T-cell (primary cell): ENCODE data around the gene COBL. TPM values are rescaled to one million over a fixed set of nuclear protein-coding genes. Genes with fewer than 3 reads are reported as not detected.

Experiments
- ATAC-seq, 4 experiments: fragments of 200-7000 bp in 3 of 4; fragments of 150-1000 bp in 1 of 4; cut with Tn5 transposase; replicated peaks in 1 of 4; 1 replicate in 3 of 4; 2 replicates in 1 of 4; pipeline ENCODE4 v1.10.0; 2021; ENCODE audit warnings: moderate library complexity in 3 of 4, mild to moderate bottlenecking in 2 of 4, moderate number of reproducible peaks in 1 of 4
- CTCF ChIA-PET, 2 donors: fragments of 300-600 bp; sonication (Branson Sonifier 250); formaldehyde crosslinking; loops; one replicate each; lab custom pipeline; 2022; ENCODE audit warnings: antibody characterized with exemption in 2 of 2; lab: Charles Lee
- POLR2A ChIA-PET, 2 donors: fragments of 300-600 bp; sonication (Branson Sonifier 250); formaldehyde crosslinking; loops; one replicate each; lab custom pipeline; 2022; ENCODE audit warnings: antibody characterized with exemption in 2 of 2; lab: Charles Lee
- DNase-seq, 35 experiments: peaks; one replicate each; pipeline versions ENCODE4 v3.0.0 to v3.0.0-alpha.2; 2013 to 2023
- H3K27ac ChIP-seq: one replicate; pipeline ENCODE4 v1.5.1; 2013; ENCODE audit warnings: low read length
- H3K27me3 ChIP-seq, 2 experiments: replicated peaks in 1 of 2; 1 replicate in 1 of 2; 2 replicates in 1 of 2; pipeline versions ENCODE4 v1.6.1 to v1.7.0; 2013; ENCODE audit warnings: low read length in 1 of 2, mixed read lengths in 1 of 2; ENCODE audit not compliant: control insufficient read depth in 2 of 2, insufficient read depth in 2 of 2; ENCODE audit errors: extremely low read depth in 1 of 2
- H3K36me3 ChIP-seq, 2 donors: 1 replicate in 1 of 2; 2 replicates in 1 of 2; pipeline versions ENCODE4 v1.6.1 to v1.7.0; 2013; ENCODE audit warnings: low read length in 1 of 2; ENCODE audit not compliant: control insufficient read depth in 2 of 2, insufficient read depth in 1 of 2; ENCODE audit errors: extremely low read depth in 1 of 2
- H3K4me1 ChIP-seq, 2 experiments: 1 replicate in 1 of 2; 2 replicates in 1 of 2; pipeline versions ENCODE4 v1.6.1 to v1.7.0; 2013; ENCODE audit warnings: low read length in 2 of 2, mixed read lengths in 1 of 2; ENCODE audit not compliant: insufficient read depth in 2 of 2, control insufficient read depth in 1 of 2; ENCODE audit errors: extremely low read depth in 1 of 2
- H3K4me3 ChIP-seq, 2 donors: 1 replicate in 1 of 2; 2 replicates in 1 of 2; pipeline versions ENCODE4 v1.5.1 to v1.7.0; 2013; ENCODE audit warnings: mild to moderate bottlenecking in 2 of 2, low read length in 1 of 2, moderate library complexity in 1 of 2; ENCODE audit not compliant: control insufficient read depth in 1 of 2; ENCODE audit errors: extremely low read depth in 1 of 2
- H3K9me3 ChIP-seq: 2 replicates; pipeline ENCODE4 v1.7.0; 2013
- H3K27ac Mint-ChIP-seq, 2 donors: one replicate each; pipeline ENCODE4 v1.8.0; 2020 to 2021; ENCODE audit warnings: mild to moderate bottlenecking in 2 of 2, mixed read lengths in 2 of 2
- H3K27me3 Mint-ChIP-seq, 2 donors: one replicate each; pipeline ENCODE4 v1.8.0; 2021 to 2022; ENCODE audit warnings: mixed read lengths in 2 of 2
- H3K36me3 Mint-ChIP-seq: one replicate; pipeline ENCODE4 v1.8.0; 2021; ENCODE audit warnings: mixed read lengths
- H3K4me1 Mint-ChIP-seq, 3 donors: one replicate each; pipeline ENCODE4 v1.8.0; 2020 to 2022; ENCODE audit warnings: mixed read lengths in 3 of 3, mild to moderate bottlenecking in 1 of 3
- H3K4me3 Mint-ChIP-seq, 3 donors: one replicate each; pipeline ENCODE4 v1.8.0; 2020 to 2022; ENCODE audit warnings: mild to moderate bottlenecking in 3 of 3, mixed read lengths in 3 of 3, moderate library complexity in 3 of 3
- H3K9me3 Mint-ChIP-seq, 3 donors: one replicate each; pipeline ENCODE4 v1.8.0; 2020 to 2022; ENCODE audit warnings: mixed read lengths in 3 of 3
- WGBS: methylation state at CpG from one replicate; pipeline ENCODE4 v1.1.5; 2013; ENCODE audit warnings: missing lambda C conversion rate; ENCODE audit not compliant: insufficient coverage; 5-methylcytosine and 5-hydroxymethylcytosine counted together
- total RNA-seq, 35 experiments: library from RNA in 6 of 35; stranded (reverse) in 6 of 35; fragments of 120-200 nt in 1 of 35; gene quantifications; one replicate each; pipeline versions ENCODE4 v1.2.1 to v1.2.4 and lab custom pipeline; 2013 to 2026

COBL gene
- total RNA-seq, 5 donors from 2014 or later (not counting 1 experiment from before 2014, with no cell fraction given): 0.07 to 0.26 (median 0.17) TPM; not detected in 1

DNA sequence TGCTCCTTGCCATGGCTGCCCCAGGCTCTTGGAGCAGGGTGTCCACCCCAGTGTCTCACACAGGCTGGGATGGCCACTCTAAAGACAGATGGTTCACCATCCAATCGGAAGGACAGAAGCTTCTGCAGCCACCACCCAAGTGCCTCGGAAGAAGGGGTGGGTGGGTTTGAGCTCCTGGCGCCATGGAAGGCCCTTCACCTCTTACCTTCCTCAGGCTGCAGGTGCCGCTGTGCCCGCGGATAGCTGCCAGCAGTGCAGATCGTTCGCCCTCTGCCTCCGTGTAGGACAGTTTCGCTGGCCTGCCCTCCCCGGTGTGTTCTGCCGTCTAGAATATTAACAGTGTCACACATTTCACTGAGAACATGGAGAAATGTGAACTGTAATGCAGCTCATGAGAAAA lies 290.3 kb downstream of the COBL start:
- CTCF ChIA-PET: no interaction called here
- POLR2A ChIA-PET: no interaction called here

DNA sequence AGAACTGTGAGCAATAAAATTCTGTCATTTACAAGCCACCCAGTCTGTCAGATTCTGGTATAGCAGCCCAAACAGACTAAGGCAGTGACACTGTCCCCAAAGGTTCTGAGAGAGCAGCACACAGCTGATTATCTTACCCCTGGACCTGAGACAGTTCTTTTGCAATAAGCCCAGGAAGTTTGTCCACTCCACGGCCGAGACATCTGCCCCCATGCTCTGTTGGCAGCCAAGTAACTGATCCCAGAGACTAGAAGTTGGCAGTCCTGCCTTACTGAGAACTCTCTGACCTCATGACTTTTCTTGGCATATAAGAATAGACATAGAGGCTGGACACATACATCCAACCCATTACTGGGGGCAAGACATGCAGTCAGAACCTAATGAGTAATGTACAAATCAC lies 290.9 kb downstream of the COBL start:
- Histone ChIP-seq H3K4me3 (no peak overlapping the region), H3K27me3 (peaks cover 0 to 2% of the 10 kb centered on the region in 2 experiments), H3K36me3 (no peaks in the 10 kb centered on the region), H3K4me1 (no peaks in the 10 kb centered on the region), H3K27ac (no peak overlapping the region), H3K9me3 (no peaks in the 10 kb centered on the region)
- ATAC-seq (no peak), DNase-seq (no peak)
- ChIA-PET POLR2A (no interaction called here), CTCF (no interaction called here)
- no peak overlapping the region for H3K27ac Mint-ChIP-seq
- 70% methylated on average over 2 of the region's 2 CpGs for WGBS
- H3K4me3 Mint-ChIP-seq: no peak overlapping the region
- H3K9me3 Mint-ChIP-seq: no peaks in the 10 kb centered on the region
- no peaks in the 10 kb centered on the region for H3K4me1 Mint-ChIP-seq
- no peaks in the 10 kb centered on the region for H3K36me3 Mint-ChIP-seq
- H3K27me3 Mint-ChIP-seq: no peaks in the 10 kb centered on the region

More for the DNA sequence above, 290.3 kb downstream of the COBL start:
- no peaks in the 10 kb centered on the region for H3K36me3 Mint-ChIP-seq
- peaks cover 0 to 5% of the 10 kb centered on the region in 2 experiments for H3K27me3 ChIP-seq
- H3K4me3 Mint-ChIP-seq: no peak overlapping the region
- H3K4me1 ChIP-seq: no peaks in the 10 kb centered on the region
- H3K27ac ChIP-seq: no peak overlapping the region
- no peaks in the 10 kb centered on the region for H3K36me3 ChIP-seq
- ATAC-seq (no peak), DNase-seq (no peak)
- no peaks in the 10 kb centered on the region for H3K4me1 Mint-ChIP-seq
- WGBS: 97% methylated on average over 6 of the region's 12 CpGs
- no peak overlapping the region for H3K4me3 ChIP-seq
- H3K27ac Mint-ChIP-seq: no peak overlapping the region
- H3K27me3 Mint-ChIP-seq: no peaks in the 10 kb centered on the region
- H3K9me3 Mint-ChIP-seq: no peaks in the 10 kb centered on the region
- H3K9me3 ChIP-seq: no peaks in the 10 kb centered on the region

DNA sequence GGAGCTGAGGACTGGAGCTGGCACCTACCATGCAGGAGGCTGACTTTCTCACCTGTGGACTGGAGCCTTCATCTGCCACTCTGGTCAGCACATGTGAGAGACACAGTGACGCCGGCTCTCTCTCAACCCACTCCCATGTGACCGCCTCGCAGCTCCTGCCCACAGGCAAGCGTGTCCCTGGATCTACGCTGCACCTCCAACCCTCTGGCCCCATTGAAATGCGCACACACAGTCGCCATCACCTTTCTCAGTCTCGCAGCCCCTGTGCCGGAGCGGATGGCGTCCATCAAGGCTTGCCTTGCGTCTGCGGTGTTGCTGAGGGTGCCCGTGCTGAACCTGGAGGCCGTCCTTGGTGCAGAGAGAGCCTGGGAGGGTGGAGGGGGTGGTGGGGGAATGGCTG lies 291.7 kb downstream of the COBL start:
- Histone ChIP-seq H3K4me3 (no peak overlapping the region), H3K36me3 (no peaks in the 10 kb centered on the region), H3K27me3 (peaks cover 0 to 2% of the 10 kb centered on the region in 2 experiments), H3K4me1 (no peaks in the 10 kb centered on the region), H3K9me3 (no peaks in the 10 kb centered on the region), H3K27ac (no peak overlapping the region)
- H3K4me3 Mint-ChIP-seq: no peak overlapping the region
- no peak for DNase-seq
- no peaks in the 10 kb centered on the region for H3K36me3 Mint-ChIP-seq
- ChIA-PET POLR2A (interaction anchor here in 1 of 2 donors (0.7 kb wide), 1 partner anchor 126 kb away, joined by 3 read pairs; no protein-coding TSS in a partner anchor), CTCF (no interaction called here)
- H3K9me3 Mint-ChIP-seq: no peaks in the 10 kb centered on the region
- H3K27ac Mint-ChIP-seq: no peak overlapping the region
- H3K27me3 Mint-ChIP-seq: no peaks in the 10 kb centered on the region
- ATAC-seq: no peak
- WGBS: 87% methylated on average over 11 of the region's 16 CpGs
- no peaks in the 10 kb centered on the region for H3K4me1 Mint-ChIP-seq

DNA sequence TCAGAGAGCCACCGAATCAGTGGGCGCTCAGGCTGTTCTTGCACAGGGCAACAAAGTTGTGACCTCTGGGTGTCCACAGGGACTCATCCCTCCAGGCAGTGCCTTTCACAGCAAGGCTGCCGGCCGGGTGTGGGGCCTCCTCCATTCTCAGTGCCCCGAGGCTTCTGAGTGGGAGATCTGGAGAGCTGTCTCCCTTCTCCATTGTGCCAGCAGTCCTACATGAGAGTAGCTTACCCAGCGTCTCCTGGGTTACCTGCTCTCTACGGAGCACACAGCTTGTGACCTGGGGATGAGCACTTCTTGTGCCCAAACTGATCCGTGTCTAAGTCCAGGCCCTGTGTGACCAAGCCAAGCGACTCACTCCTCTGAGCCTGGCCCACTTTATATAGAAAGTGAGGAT lies 293.1 kb downstream of the COBL start:
- CTCF ChIA-PET: interaction anchor here in 1 of 2 donors (0.6 kb wide), 1 partner anchor 48 kb away, joined by 4 read pairs; no protein-coding TSS in a partner anchor
- Mint-ChIP-seq H3K4me1 (no peaks in the 10 kb centered on the region), H3K4me3 (no peak overlapping the region), H3K27ac (no peak overlapping the region), H3K36me3 (no peaks in the 10 kb centered on the region), H3K9me3 (no peaks in the 10 kb centered on the region), H3K27me3 (no peaks in the 10 kb centered on the region)
- Histone ChIP-seq H3K9me3 (no peaks in the 10 kb centered on the region), H3K27me3 (no peaks in the 10 kb centered on the region), H3K27ac (no peak overlapping the region), H3K4me1 (no peaks in the 10 kb centered on the region), H3K4me3 (no peak overlapping the region), H3K36me3 (no peaks in the 10 kb centered on the region)
- POLR2A ChIA-PET: no interaction called here
- WGBS: 83% methylated on average over 7 of the region's 9 CpGs
- ATAC-seq (no peak), DNase-seq (no peak)

DNA sequence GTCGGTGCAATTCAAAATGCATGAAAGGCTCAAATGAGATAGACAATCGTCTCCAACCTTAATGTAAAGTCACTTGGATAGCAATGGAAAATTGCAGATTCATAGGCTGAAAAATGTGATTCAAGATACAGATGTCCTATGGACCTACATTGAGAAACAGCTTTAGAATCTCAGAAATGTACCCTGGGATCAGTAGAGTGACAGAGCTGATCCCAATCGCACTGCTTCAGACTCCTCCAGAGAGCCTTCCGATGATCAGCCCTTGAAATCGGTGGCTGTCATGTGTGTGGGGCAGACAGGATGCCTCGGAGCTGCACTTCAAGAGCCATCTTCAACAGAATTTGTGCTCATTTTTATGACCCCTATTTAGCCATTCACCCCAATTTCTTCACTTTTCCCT lies 293.8 kb downstream of the COBL start:
- CTCF ChIA-PET: no interaction called here

DNA sequence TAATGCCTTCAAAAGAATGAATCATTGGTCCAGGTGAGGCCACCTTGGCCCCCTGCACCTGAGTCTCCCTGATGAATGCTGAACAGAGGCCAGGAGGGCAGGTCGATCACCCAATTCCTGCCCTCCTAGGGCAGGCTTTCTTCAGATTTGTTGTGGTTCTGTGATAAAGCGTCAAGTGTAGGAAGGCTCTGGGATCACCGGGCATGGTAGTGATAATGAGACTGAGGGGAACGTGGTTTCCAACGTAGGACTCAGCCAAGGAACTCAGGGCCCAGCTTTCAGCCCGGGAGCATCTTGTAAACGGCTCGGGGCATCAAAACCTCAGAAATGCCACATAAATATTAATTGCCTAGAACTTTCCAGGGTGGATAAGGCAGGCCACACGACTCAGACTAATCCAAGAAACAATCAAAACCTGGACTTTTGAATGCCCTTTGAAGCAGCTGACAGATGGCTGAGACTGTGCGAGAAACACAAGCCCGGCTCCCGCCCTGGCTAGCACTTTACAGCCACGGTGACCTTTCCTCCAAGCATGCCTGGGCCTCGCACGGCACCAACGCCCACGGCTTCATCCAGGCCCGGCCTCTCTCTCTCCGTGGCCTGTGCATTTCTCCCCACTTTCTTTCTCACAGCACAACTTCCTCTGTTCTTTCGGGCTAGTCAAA lies 294.6 kb downstream of the COBL start:
- H3K4me3 Mint-ChIP-seq: no peak overlapping the region
- 76% methylated on average over 19 of the region's 20 CpGs for WGBS
- H3K27me3 ChIP-seq: no peaks in the 10 kb centered on the region
- H3K27ac Mint-ChIP-seq: no peak overlapping the region
- H3K27ac ChIP-seq: no peak overlapping the region
- no peak for DNase-seq
- no peaks in the 10 kb centered on the region for H3K27me3 Mint-ChIP-seq
- no peak for ATAC-seq
- no peak overlapping the region for H3K4me3 ChIP-seq
- H3K9me3 ChIP-seq: no peaks in the 10 kb centered on the region
- ChIA-PET CTCF (no interaction called here), POLR2A (no interaction called here)
- H3K36me3 ChIP-seq: no peaks in the 10 kb centered on the region
- no peaks in the 10 kb centered on the region for H3K9me3 Mint-ChIP-seq
- no peaks in the 10 kb centered on the region for H3K36me3 Mint-ChIP-seq
- no peaks in the 10 kb centered on the region for H3K4me1 ChIP-seq
- no peaks in the 10 kb centered on the region for H3K4me1 Mint-ChIP-seq

More for the DNA sequence above, 293.8 kb downstream of the COBL start:
- H3K4me3 ChIP-seq: no peak overlapping the region
- Mint-ChIP-seq H3K4me1 (no peaks in the 10 kb centered on the region), H3K27ac (no peak overlapping the region), H3K4me3 (no peak overlapping the region), H3K9me3 (no peaks in the 10 kb centered on the region), H3K27me3 (no peaks in the 10 kb centered on the region), H3K36me3 (no peaks in the 10 kb centered on the region)
- no peaks in the 10 kb centered on the region for H3K27me3 ChIP-seq
- H3K4me1 ChIP-seq: no peaks in the 10 kb centered on the region
- no peaks in the 10 kb centered on the region for H3K36me3 ChIP-seq
- ATAC-seq (no peak), DNase-seq (no peak)
- H3K9me3 ChIP-seq: no peaks in the 10 kb centered on the region
- POLR2A ChIA-PET: no interaction called here
- H3K27ac ChIP-seq: no peak overlapping the region
- WGBS: 87% methylated on average over 4 of the region's 6 CpGs
